GM23338 (cell line): ENCODE data around the gene NPEPPS. TPM values are rescaled to one million over a fixed set of nuclear protein-coding genes. Genes with fewer than 3 reads are reported as not detected.

Experiments
- ATAC-seq: fragments of 200-7000 bp; cut with Tn5 transposase; 3 replicates; pipeline ENCODE4 v1.9.1; 2020
- DNase-seq: peaks from one replicate; pipeline ENCODE4 v3.0.0-alpha.2; 2015; ENCODE audit warnings: low spot score
- H2AFZ ChIP-seq: fragments of 200-600 bp; sonication (generic); 2 replicates; pipeline ENCODE4 v1.8.0; 2016; ENCODE audit warnings: antibody characterized with exemption, mild to moderate bottlenecking, moderate library complexity
- H3F3A ChIP-seq: fragments of 200-600 bp; sonication (generic); replicated peaks from 2 replicates; pipeline ENCODE4 v1.8.0; 2017; ENCODE audit warnings: antibody characterized with exemption, mixed run types, low read depth
- H3K27ac ChIP-seq: fragments of 200-600 bp; sonication (generic); 2 replicates; pipeline ENCODE4 v1.6.1; 2016; ENCODE audit warnings: low read depth
- H3K27me3 ChIP-seq: fragments of 200-600 bp; sonication (generic); 2 replicates; pipeline ENCODE4 v1.8.0; 2016; ENCODE audit warnings: mild to moderate bottlenecking, mixed run types, moderate library complexity; ENCODE audit not compliant: insufficient read depth
- H3K36me3 ChIP-seq: fragments of 200-600 bp; sonication (generic); 2 replicates; pipeline ENCODE4 v1.8.0; 2016; ENCODE audit warnings: mild to moderate bottlenecking; ENCODE audit not compliant: insufficient read depth
- H3K4me1 ChIP-seq: fragments of 200-600 bp; sonication (generic); 2 replicates; pipeline ENCODE4 v1.8.0; 2016; ENCODE audit warnings: mild to moderate bottlenecking, moderate library complexity; ENCODE audit not compliant: insufficient read depth
- H3K4me2 ChIP-seq: fragments of 200-600 bp; sonication (generic); 2 replicates; pipeline ENCODE4 v1.7.1; 2017; ENCODE audit warnings: mixed run types
- H3K4me3 ChIP-seq: fragments of 200-600 bp; sonication (generic); 2 replicates; pipeline ENCODE4 v1.6.1; 2016; ENCODE audit warnings: mixed run types
- H3K79me2 ChIP-seq: fragments of 200-600 bp; sonication (generic); replicated peaks from 2 replicates; pipeline ENCODE4 v1.8.0; 2017; ENCODE audit warnings: mild to moderate bottlenecking; ENCODE audit not compliant: insufficient read depth
- H3K9me2 ChIP-seq: fragments of 200-600 bp; sonication (generic); 2 replicates; pipeline ENCODE4 v1.8.0; 2017; ENCODE audit not compliant: insufficient read depth
- H4K20me1 ChIP-seq: fragments of 200-600 bp; sonication (generic); replicated peaks from 2 replicates; pipeline ENCODE4 v1.8.0; 2017; ENCODE audit warnings: mild to moderate bottlenecking; ENCODE audit not compliant: insufficient read depth
- H3K27ac Mint-ChIP-seq: 2 replicates; pipeline ENCODE4 v1.8.0; 2020; ENCODE audit warnings: inconsistent platforms, mild to moderate bottlenecking, moderate library complexity, mixed read lengths
- H3K27me3 Mint-ChIP-seq: 3 replicates; pipeline ENCODE4 v1.8.0; 2022; ENCODE audit warnings: low read depth, mild to moderate bottlenecking, moderate library complexity, mixed read lengths, inconsistent platforms; ENCODE audit not compliant: insufficient read depth, poor library complexity
- H3K36me3 Mint-ChIP-seq: 3 replicates; pipeline ENCODE4 v1.8.0; 2021; ENCODE audit warnings: low read depth, mild to moderate bottlenecking, inconsistent platforms, moderate library complexity, mixed read lengths
- H3K4me1 Mint-ChIP-seq: 3 replicates; pipeline ENCODE4 v1.8.0; 2020; ENCODE audit warnings: mild to moderate bottlenecking, inconsistent platforms, mixed read lengths
- H3K4me3 Mint-ChIP-seq: 3 replicates; pipeline ENCODE4 v1.8.0; 2021; ENCODE audit warnings: moderate library complexity, mild to moderate bottlenecking, inconsistent platforms, mixed read lengths
- H3K9me3 Mint-ChIP-seq: 3 replicates; pipeline ENCODE4 v1.8.0; 2020; ENCODE audit warnings: moderate library complexity, mild to moderate bottlenecking, inconsistent platforms, mixed read lengths
- CREB1 ChIP-seq: fragments of 250-450 bp; sonication (Bioruptor Pico); IDR thresholded peaks from 2 replicates; pipeline ENCODE4 v1.5.0; 2020; ENCODE audit warnings: low read depth, mild to moderate bottlenecking, moderate library complexity
- EZH2 ChIP-seq: fragments of 200-600 bp; sonication (generic); IDR thresholded peaks from one replicate; pipeline ENCODE4 v1.8.0; 2017; ENCODE audit warnings: antibody characterized with exemption, mild to moderate bottlenecking, low read depth; ENCODE audit not compliant: unreplicated experiment
- EZH2phosphoT487 ChIP-seq: fragments of 200-600 bp; sonication (generic); IDR thresholded peaks from one replicate; pipeline ENCODE4 v1.8.1; 2018; ENCODE audit warnings: antibody characterized with exemption; ENCODE audit not compliant: unreplicated experiment
- JUNB ChIP-seq: IDR thresholded peaks from one replicate; pipeline ENCODE4 v1.6.1; 2016; ENCODE audit warnings: antibody characterized with exemption; ENCODE audit not compliant: unreplicated experiment
- NANOG ChIP-seq: IDR thresholded peaks from 2 replicates; pipeline ENCODE4 v1.6.1; 2016; ENCODE audit warnings: antibody characterized with exemption, borderline replicate concordance
- POLR2AphosphoS5 ChIP-seq: IDR thresholded peaks from 2 replicates; pipeline ENCODE4 v1.6.1; 2016; ENCODE audit warnings: antibody characterized with exemption, low read depth
- REST ChIP-seq: IDR thresholded peaks from one replicate; pipeline ENCODE4 v1.6.1; 2018; ENCODE audit warnings: antibody characterized with exemption; ENCODE audit not compliant: unreplicated experiment
- STAT1 ChIP-seq: IDR thresholded peaks from one replicate; pipeline ENCODE4 v1.6.1; 2016; ENCODE audit warnings: antibody characterized with exemption; ENCODE audit not compliant: unreplicated experiment
- ZNF114 ChIP-seq: fragments of 250-450 bp; sonication (Bioruptor Pico); IDR thresholded peaks from 2 replicates; pipeline ENCODE4 v1.5.0; 2020; ENCODE audit warnings: mild to moderate bottlenecking, moderate library complexity
- ZNF331 ChIP-seq: fragments of 250-450 bp; sonication (Bioruptor Pico); IDR thresholded peaks from 2 replicates; pipeline ENCODE4 v1.5.0; 2020; ENCODE audit warnings: low read depth, mild to moderate bottlenecking, moderate library complexity
- ZNF462 ChIP-seq: fragments of 250-450 bp; sonication (Bioruptor Pico); IDR thresholded peaks from 2 replicates; pipeline ENCODE4 v1.5.0; 2020; ENCODE audit warnings: mild to moderate bottlenecking, moderate library complexity
- polyA plus RNA-seq: library from polyadenylated mRNA; unstranded; fragments of >200 nt; fragmentation: Nextera tagmentation; extraction: Ambion mirVana; gene quantifications from 2 replicates; pipeline ENCODE4 v1.2.1, GENCODE V29; 2016
- total RNA-seq: library from RNA; depleted of rRNA; stranded (reverse); fragments of >200 nt; shearing (Covaris generic); gene quantifications from 2 replicates; pipeline ENCODE4 v1.2.3, GENCODE V29; 2014
- TF ChIP-seq, protein P1 (sequence below), 2 experiments: fragments of 200-600 bp in 1 of 2; sonication (generic) in 1 of 2; conservative IDR thresholded peaks; 2 replicates each; pipeline versions ENCODE4 v1.5.1 to v1.6.1; 2016 to 2017; ENCODE audit warnings: antibody characterized with exemption in 2 of 2, low read depth in 2 of 2, mild to moderate bottlenecking in 2 of 2, moderate library complexity in 1 of 2
- TF ChIP-seq, protein P2 (sequence below): IDR thresholded peaks from 2 replicates; pipeline ENCODE4 v1.6.1; 2016; ENCODE audit warnings: antibody characterized with exemption

The NPEPPS gene
- total and polyA plus RNA-seq, 2 experiments from 2014 or later: 91.5 to 113 TPM

DNA sequence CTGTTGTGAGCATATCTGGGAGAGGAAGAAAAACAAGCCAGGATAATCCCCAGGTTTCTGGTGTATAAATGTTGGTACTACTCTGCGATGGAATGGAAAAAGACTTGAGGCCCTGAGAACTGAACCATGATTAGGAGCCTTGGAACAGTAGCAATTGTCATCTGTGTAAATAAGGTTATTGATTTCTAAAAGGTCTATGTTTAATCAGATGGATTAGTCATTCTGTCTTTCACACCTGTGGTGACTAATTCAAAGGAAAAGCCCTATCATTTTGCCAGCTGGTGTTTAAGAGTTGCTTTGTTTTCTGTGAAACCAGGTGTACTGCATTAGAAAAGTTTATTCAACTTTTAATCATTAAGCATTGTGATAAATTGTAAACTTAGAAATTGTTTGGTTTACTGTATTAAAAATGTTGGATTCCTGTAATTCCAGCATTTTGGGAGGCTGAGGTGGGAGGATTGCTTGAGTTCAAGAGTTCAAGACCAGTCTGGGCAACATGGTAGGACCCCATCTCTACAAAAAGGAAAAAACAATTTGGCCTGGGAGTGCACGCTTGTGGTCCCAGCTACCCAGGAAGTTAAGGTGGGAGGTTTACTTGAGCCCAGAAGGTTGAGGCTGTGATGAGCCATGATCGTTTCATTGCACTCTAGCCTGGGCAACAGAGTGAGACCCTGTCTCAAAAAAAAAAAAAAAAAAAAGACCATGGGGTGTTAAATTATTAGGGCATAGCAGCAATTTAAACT is 89.8 kb downstream of the NPEPPS start:
- H3K9me2 ChIP-seq: no peaks in the 10 kb centered on the region
- no peak for ATAC-seq
- peaks cover 15% of the 10 kb centered on the region; the same call in 2 of the 3 replicates for H3K4me1 Mint-ChIP-seq
- no peak for TF ChIP-seq ZNF331 (CRISPR knock-in tag)
- TF ChIP-seq NANOG: no peak
- TF ChIP-seq CREB1 (CRISPR knock-in tag): no peak
- no peak for TF ChIP-seq REST
- no peak for TF ChIP-seq ZNF462
- TF ChIP-seq JUNB: no peak
- no peak for TF ChIP-seq EZH2
- no peak for TF ChIP-seq EZH2phosphoT487
- TF ChIP-seq STAT1: no peak
- no peak for TF ChIP-seq ZNF114 (CRISPR knock-in tag)
- TF ChIP-seq, protein P1, sequence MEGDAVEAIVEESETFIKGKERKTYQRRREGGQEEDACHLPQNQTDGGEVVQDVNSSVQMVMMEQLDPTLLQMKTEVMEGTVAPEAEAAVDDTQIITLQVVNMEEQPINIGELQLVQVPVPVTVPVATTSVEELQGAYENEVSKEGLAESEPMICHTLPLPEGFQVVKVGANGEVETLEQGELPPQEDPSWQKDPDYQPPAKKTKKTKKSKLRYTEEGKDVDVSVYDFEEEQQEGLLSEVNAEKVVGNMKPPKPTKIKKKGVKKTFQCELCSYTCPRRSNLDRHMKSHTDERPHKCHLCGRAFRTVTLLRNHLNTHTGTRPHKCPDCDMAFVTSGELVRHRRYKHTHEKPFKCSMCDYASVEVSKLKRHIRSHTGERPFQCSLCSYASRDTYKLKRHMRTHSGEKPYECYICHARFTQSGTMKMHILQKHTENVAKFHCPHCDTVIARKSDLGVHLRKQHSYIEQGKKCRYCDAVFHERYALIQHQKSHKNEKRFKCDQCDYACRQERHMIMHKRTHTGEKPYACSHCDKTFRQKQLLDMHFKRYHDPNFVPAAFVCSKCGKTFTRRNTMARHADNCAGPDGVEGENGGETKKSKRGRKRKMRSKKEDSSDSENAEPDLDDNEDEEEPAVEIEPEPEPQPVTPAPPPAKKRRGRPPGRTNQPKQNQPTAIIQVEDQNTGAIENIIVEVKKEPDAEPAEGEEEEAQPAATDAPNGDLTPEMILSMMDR (conservative IDR thresholded peaks at IDR 0.05; ENCODE audit: low read depth in 2 of 2): no peak
- TF ChIP-seq, protein P2, sequence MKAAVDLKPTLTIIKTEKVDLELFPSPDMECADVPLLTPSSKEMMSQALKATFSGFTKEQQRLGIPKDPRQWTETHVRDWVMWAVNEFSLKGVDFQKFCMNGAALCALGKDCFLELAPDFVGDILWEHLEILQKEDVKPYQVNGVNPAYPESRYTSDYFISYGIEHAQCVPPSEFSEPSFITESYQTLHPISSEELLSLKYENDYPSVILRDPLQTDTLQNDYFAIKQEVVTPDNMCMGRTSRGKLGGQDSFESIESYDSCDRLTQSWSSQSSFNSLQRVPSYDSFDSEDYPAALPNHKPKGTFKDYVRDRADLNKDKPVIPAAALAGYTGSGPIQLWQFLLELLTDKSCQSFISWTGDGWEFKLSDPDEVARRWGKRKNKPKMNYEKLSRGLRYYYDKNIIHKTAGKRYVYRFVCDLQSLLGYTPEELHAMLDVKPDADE: no peak
- no peak for TF ChIP-seq POLR2AphosphoS5
- no peak for DNase-seq
- H3K4me1 ChIP-seq: 0 out of 2 replicates have a peak, but pooled peaks cover 5% of the 10 kb centered on the region
- peaks cover 31% of the 10 kb centered on the region for H3K36me3 ChIP-seq
- no peaks in the 10 kb centered on the region for H4K20me1 ChIP-seq
- H3K27ac Mint-ChIP-seq: 0 out of 2 replicates have a peak overlapping the region, but pooled peaks have one; percentile 40
- H3K9me3 Mint-ChIP-seq: no peaks in the 10 kb centered on the region
- H3K79me2 ChIP-seq: no peaks in the 10 kb centered on the region
- H3K4me2 ChIP-seq: no peak overlapping the region
- no peak overlapping the region for H3K4me3 Mint-ChIP-seq
- H3K36me3 Mint-ChIP-seq: peaks cover 55% of the 10 kb centered on the region
- H2AFZ ChIP-seq: no peak overlapping the region
- no peak overlapping the region for H3K4me3 ChIP-seq
- H3K27me3 ChIP-seq: no peaks in the 10 kb centered on the region
- no peaks in the 10 kb centered on the region for H3K27me3 Mint-ChIP-seq
- 0 out of 2 replicates have a peak, but pooled peaks cover 4% of the 10 kb centered on the region for H3F3A ChIP-seq
- no peak overlapping the region; the same call in 1 of the 2 replicates for H3K27ac ChIP-seq
